ENCODE results near the gene FAT1. TPM values are rescaled to one million over a fixed set of nuclear protein-coding genes. Genes with fewer than 3 reads are reported as not detected.

The FAT1 gene
- total and polyA plus RNA-seq, 2 experiments from 2014 or later = 15.8 to 98.1 TPM

GRCh38 chr4:186755550-186756519, 32.2 kb upstream of the FAT1 start:
- H3K36me3 ChIP-seq = no peaks in the 10 kb centered on the region
- H3K4me3 ChIP-seq = no peak overlapping the region
- H3K4me1 ChIP-seq (ENCODE audit: low read depth) = no peaks in the 10 kb centered on the region
- no peak for DNase-seq (ENCODE audit: low read depth in 1 of 2, low spot score in 1 of 2)
- H3K27ac ChIP-seq = no peak overlapping the region
- no peaks in the 10 kb centered on the region for H3K27me3 ChIP-seq
- no peaks in the 10 kb centered on the region for H3K9me3 ChIP-seq (ENCODE audit: low read depth)
- TF ChIP-seq CTCF (IDR thresholded peaks at IDR 0.05; ENCODE audit: low read depth, low read length) = no peak

DNA sequence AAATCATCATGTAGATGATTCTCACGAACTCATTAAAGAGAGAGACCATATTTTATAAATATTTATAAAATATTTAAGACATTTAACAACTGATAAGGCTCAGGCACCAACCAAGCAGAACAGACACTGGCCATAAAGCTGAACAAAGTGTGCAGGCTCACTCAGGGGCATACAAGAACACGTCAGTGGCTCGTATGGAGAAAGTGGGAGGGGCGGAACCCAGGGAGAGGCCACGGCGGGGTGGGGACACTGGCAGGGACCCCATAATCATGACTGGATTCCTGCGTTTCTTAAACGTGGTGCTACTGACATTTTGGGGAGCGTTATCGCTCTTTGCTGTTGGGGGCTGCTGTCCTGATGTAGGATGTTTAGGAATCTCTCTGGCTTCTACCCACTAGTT, 31.3 kb upstream of the FAT1 start:
- Histone ChIP-seq H3K4me3 (no peak overlapping the region), H3K4me1 (ENCODE audit: low read depth) (no peaks in the 10 kb centered on the region), H3K9me3 (ENCODE audit: low read depth) (no peaks in the 10 kb centered on the region), H3K36me3 (no peaks in the 10 kb centered on the region), H3K27me3 (no peaks in the 10 kb centered on the region), H3K27ac (no peak overlapping the region)
- TF ChIP-seq CTCF (IDR thresholded peaks at IDR 0.05; ENCODE audit: low read depth, low read length) = no peak
- DNase-seq (ENCODE audit: low read depth in 1 of 2, low spot score in 1 of 2) = no peak

GRCh38 chr4:186752325-186752724, 28.7 kb upstream of the FAT1 start:
- no peaks in the 10 kb centered on the region for H3K36me3 ChIP-seq
- no peaks in the 10 kb centered on the region for H3K4me1 ChIP-seq (ENCODE audit: low read depth)
- H3K27me3 ChIP-seq = no peaks in the 10 kb centered on the region
- H3K27ac ChIP-seq = no peak overlapping the region
- H3K4me3 ChIP-seq = no peak overlapping the region
- TF ChIP-seq CTCF (IDR thresholded peaks at IDR 0.05; ENCODE audit: low read depth, low read length) = no peak
- no peak for DNase-seq (ENCODE audit: low read depth in 1 of 2, low spot score in 1 of 2)
- H3K9me3 ChIP-seq (ENCODE audit: low read depth) = no peaks in the 10 kb centered on the region

- no peak for DNase-seq (ENCODE audit: low read depth in 1 of 2, low spot score in 1 of 2)
These were observed 26.1 kb upstream of the FAT1 start for GRCh38 chr4:186749611-186750281.

GRCh38 chr4:186746581-186746980, 22.9 kb upstream of the FAT1 start:
- Histone ChIP-seq H3K4me3 (no peak overlapping the region), H3K27ac (no peak overlapping the region), H3K9me3 (ENCODE audit: low read depth) (no peaks in the 10 kb centered on the region), H3K36me3 (no peaks in the 10 kb centered on the region), H3K27me3 (no peaks in the 10 kb centered on the region), H3K4me1 (ENCODE audit: low read depth) (no peaks in the 10 kb centered on the region)
- DNase-seq (ENCODE audit: low read depth in 1 of 2, low spot score in 1 of 2) = no peak
- no peak for TF ChIP-seq CTCF (IDR thresholded peaks at IDR 0.05; ENCODE audit: low read depth, low read length)

More at GRCh38 chr4:186749611-186750281, 26.1 kb upstream of the FAT1 start:
- H3K27me3 ChIP-seq = no peaks in the 10 kb centered on the region
- H3K4me1 ChIP-seq (ENCODE audit: low read depth) = no peaks in the 10 kb centered on the region
- no peaks in the 10 kb centered on the region for H3K9me3 ChIP-seq (ENCODE audit: low read depth)
- H3K27ac ChIP-seq = no peak overlapping the region
- no peak overlapping the region for H3K4me3 ChIP-seq
- H3K36me3 ChIP-seq = no peaks in the 10 kb centered on the region
- TF ChIP-seq CTCF (IDR thresholded peaks at IDR 0.05; ENCODE audit: low read depth, low read length) = no peak

Data from cardiac muscle cell (in vitro differentiated cells and primary cell).